ENCODE results near the gene NPFFR1.

The NPFFR1 gene

GRCh38 chr10:70283445-70284399 is at the start of gene NPFFR1:
Gene NPFFR1 (minus strand): TSS chr10:70284004. CDS start chr10:70283676, 328 bp downstream.
- no peak for DNase-seq

- no peak for DNase-seq
Observed at GRCh38 chr10:70333268-70333667, 49.5 kb upstream of the NPFFR1 start.

- peak; percentile 21 for DNase-seq
Observed at GRCh38 chr10:70331486-70332268, 47.9 kb upstream of the NPFFR1 start.

- no peak for DNase-seq
Observed at GRCh38 chr10:70331160-70331485, 47.3 kb upstream of the NPFFR1 start.

GRCh38 chr10:70330671-70331070 is 46.9 kb upstream of the NPFFR1 start:
- DNase-seq = no peak

GRCh38 chr10:70328967-70329366 is 45.2 kb upstream of the NPFFR1 start:
- DNase-seq = no peak

GRCh38 chr10:70328018-70328417 is 44.2 kb upstream of the NPFFR1 start:
- no peak for DNase-seq

GRCh38 chr10:70324951-70325781 is 41.4 kb upstream of the NPFFR1 start:
- DNase-seq = no peak

- DNase-seq = no peak
Observed at GRCh38 chr10:70324339-70324861, 40.6 kb upstream of the NPFFR1 start.

GRCh38 chr10:70323697-70324338 is 40.0 kb upstream of the NPFFR1 start:
- no peak for DNase-seq

GRCh38 chr10:70323138-70323696 is 39.4 kb upstream of the NPFFR1 start:
- no peak for DNase-seq

GRCh38 chr10:70321897-70322890 is 38.4 kb upstream of the NPFFR1 start:
- no peak for DNase-seq

- DNase-seq = no peak
Observed at GRCh38 chr10:70321233-70321632, 37.4 kb upstream of the NPFFR1 start.

GRCh38 chr10:70320751-70321150 is 36.9 kb upstream of the NPFFR1 start:
- DNase-seq = no peak

GRCh38 chr10:70319824-70320223 is 36.0 kb upstream of the NPFFR1 start:
- no peak for DNase-seq

GRCh38 chr10:70319183-70319582 is 35.4 kb upstream of the NPFFR1 start:
- DNase-seq = no peak

- DNase-seq = no peak
Observed at GRCh38 chr10:70317943-70318318, 34.1 kb upstream of the NPFFR1 start.

- DNase-seq = no peak
Observed at GRCh38 chr10:70317272-70317942, 33.6 kb upstream of the NPFFR1 start.

- DNase-seq = no peak
Observed at GRCh38 chr10:70315815-70316214, 32.0 kb upstream of the NPFFR1 start.

- no peak for DNase-seq
Observed at GRCh38 chr10:70315276-70315675, 31.5 kb upstream of the NPFFR1 start.
